Measurements from ENCODE around the gene RASSF9.

RASSF9 gene

GRCh38 chr12:85836197-85837090, at the start of gene RASSF9:
TSS of gene RASSF9 (minus strand) at chr12:85836409. CDS start at chr12:85836201, 208 bp downstream.
- DNase-seq (ENCODE audit: low read depth in 2 of 2), result no peak

GRCh38 chr12:85883763-85884162, 47.6 kb upstream of the RASSF9 start:
- DNase-seq (ENCODE audit: low read depth in 2 of 2), result no peak

GRCh38 chr12:85877459-85877858, 41.2 kb upstream of the RASSF9 start:
- no peak for DNase-seq (ENCODE audit: low read depth in 2 of 2)

- DNase-seq (ENCODE audit: low read depth in 2 of 2), result no peak
These were observed 37.8 kb upstream of the RASSF9 start, which contains the start of gene NTS for GRCh38 chr12:85874031-85874461. TSS of gene NTS (plus strand) at chr12:85874295. CDS start at chr12:85874404, 109 bp downstream.

- DNase-seq (ENCODE audit: low read depth in 2 of 2), result no peak
These were observed 36.4 kb upstream of the RASSF9 start for GRCh38 chr12:85872497-85873091.

- DNase-seq (ENCODE audit: low read depth in 2 of 2), result no peak
These were observed 31.0 kb upstream of the RASSF9 start for GRCh38 chr12:85866986-85867776.

- DNase-seq (ENCODE audit: low read depth in 2 of 2), result no peak
These were observed 29.7 kb upstream of the RASSF9 start for GRCh38 chr12:85865890-85866289.

GRCh38 chr12:85856966-85857365, 20.8 kb upstream of the RASSF9 start:
- no peak for DNase-seq (ENCODE audit: low read depth in 2 of 2)

- DNase-seq (ENCODE audit: low read depth in 2 of 2), result no peak
These were observed 19.1 kb upstream of the RASSF9 start for GRCh38 chr12:85855305-85855704.

GRCh38 chr12:85849344-85849743, 13.1 kb upstream of the RASSF9 start:
- no peak for DNase-seq (ENCODE audit: low read depth in 2 of 2)

- no peak for DNase-seq (ENCODE audit: low read depth in 2 of 2)
These were observed 7.5 kb upstream of the RASSF9 start for GRCh38 chr12:85843606-85844310.

- DNase-seq (ENCODE audit: low read depth in 2 of 2), result no peak
These were observed 598 bp downstream of the RASSF9 start for GRCh38 chr12:85835426-85836196.

- DNase-seq (ENCODE audit: low read depth in 2 of 2), result no peak
These were observed 1.8 kb downstream of the RASSF9 start for GRCh38 chr12:85834378-85834777.

GRCh38 chr12:85833579-85833978, 2.6 kb downstream of the RASSF9 start:
- DNase-seq (ENCODE audit: low read depth in 2 of 2), result no peak

- no peak for DNase-seq (ENCODE audit: low read depth in 2 of 2)
These were observed 4.8 kb downstream of the RASSF9 start for GRCh38 chr12:85831327-85831990.

GRCh38 chr12:85829391-85829790, 6.8 kb downstream of the RASSF9 start:
- no peak for DNase-seq (ENCODE audit: low read depth in 2 of 2)

GRCh38 chr12:85828576-85828975, 7.6 kb downstream of the RASSF9 start:
- DNase-seq (ENCODE audit: low read depth in 2 of 2), result no peak

GRCh38 chr12:85825746-85826145, 10.5 kb downstream of the RASSF9 start:
- no peak for DNase-seq (ENCODE audit: low read depth in 2 of 2)

- no peak for DNase-seq (ENCODE audit: low read depth in 2 of 2)
These were observed 12.6 kb downstream of the RASSF9 start for GRCh38 chr12:85823436-85824180.

GRCh38 chr12:85821759-85822158, 14.4 kb downstream of the RASSF9 start:
- no peak for DNase-seq (ENCODE audit: low read depth in 2 of 2)

Data from activated CD8-positive, alpha-beta memory T cell treated with anti-CD3 and anti-CD28 coated beads for 4 hours (primary cell).